Fibroblast of mammary gland (primary cell): ENCODE data around the gene SUMO3.

Source experiments
- DNase-seq: peaks from one replicate; pipeline ENCODE4 v3.0.0-alpha.2; 2010; ENCODE audit warnings: low read depth
- H3K4me3 ChIP-seq: 2 replicates; pipeline ENCODE4 v1.5.1; 2011; ENCODE audit warnings: low read depth, mild to moderate bottlenecking, low read length, moderate library complexity; ENCODE audit not compliant: control insufficient read depth
- TF ChIP-seq, protein P1 (sequence below): conservative IDR thresholded peaks from 2 replicates; pipeline ENCODE4 v1.5.1; 2011; ENCODE audit warnings: low read depth, low read length, inconsistent platforms; ENCODE audit not compliant: control insufficient read depth, insufficient read depth

SUMO3 gene

DNA sequence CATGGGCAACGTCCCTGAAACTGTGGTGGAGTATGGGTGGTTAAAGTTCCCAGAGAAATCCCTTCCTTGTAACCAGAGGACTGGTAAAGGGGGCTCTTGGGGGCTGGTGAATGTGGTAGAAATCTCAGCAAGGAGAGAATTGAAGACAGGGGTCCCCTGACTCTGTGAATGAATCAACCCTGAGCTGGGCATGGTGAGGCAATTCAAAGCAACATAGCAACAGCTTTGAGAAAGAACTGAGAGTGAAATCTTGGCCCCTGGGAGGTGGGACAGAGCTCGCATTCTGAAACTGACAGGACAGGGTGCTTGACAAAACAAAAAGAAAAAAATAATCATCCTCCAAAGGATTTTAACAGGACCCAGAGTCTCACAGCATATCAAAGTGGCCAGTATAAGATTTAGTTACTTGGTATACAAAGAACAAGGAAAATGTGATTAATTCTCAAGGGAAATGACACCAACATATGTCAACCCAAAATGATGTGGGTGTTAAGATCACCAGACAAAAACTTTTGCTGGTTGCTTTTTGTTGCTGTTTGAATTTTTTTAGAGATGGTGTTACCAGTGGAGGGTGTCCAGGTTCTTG lies 11.7 kb upstream of the SUMO3 start:
- no peak overlapping the region for H3K4me3 ChIP-seq
- DNase-seq, result no peak
- TF ChIP-seq, protein P1, sequence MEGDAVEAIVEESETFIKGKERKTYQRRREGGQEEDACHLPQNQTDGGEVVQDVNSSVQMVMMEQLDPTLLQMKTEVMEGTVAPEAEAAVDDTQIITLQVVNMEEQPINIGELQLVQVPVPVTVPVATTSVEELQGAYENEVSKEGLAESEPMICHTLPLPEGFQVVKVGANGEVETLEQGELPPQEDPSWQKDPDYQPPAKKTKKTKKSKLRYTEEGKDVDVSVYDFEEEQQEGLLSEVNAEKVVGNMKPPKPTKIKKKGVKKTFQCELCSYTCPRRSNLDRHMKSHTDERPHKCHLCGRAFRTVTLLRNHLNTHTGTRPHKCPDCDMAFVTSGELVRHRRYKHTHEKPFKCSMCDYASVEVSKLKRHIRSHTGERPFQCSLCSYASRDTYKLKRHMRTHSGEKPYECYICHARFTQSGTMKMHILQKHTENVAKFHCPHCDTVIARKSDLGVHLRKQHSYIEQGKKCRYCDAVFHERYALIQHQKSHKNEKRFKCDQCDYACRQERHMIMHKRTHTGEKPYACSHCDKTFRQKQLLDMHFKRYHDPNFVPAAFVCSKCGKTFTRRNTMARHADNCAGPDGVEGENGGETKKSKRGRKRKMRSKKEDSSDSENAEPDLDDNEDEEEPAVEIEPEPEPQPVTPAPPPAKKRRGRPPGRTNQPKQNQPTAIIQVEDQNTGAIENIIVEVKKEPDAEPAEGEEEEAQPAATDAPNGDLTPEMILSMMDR, result no peak

DNA sequence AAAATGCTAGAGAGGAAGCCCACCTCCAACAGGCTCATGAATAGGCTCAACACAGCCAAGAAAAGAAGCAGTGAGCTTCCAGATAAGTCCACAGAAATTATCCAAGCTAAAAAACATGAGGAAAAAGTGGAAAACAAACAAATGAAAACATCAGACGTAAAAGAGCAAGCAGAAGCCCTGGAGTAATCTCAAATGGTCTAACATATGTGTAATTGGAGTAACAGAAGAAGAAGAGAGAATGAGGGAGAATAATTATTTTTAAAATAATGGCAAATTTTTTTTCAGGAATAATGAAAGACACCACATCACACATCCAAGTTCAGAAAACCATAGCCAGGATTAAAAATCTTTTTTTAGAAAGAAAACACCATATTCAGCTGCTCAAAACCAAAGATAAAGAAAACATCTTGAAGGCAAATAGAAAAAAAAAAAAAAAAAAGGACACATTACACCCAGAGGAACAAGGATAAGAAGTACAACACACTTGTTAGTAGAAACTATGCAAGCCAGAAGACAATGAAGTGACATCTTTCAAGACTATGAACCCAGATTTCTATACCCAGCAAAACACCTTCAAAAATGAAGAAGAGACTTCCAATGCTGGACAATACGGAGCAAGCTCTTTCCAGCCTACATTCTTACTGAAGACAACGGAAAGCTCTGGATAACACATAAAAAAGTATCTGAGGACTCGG lies 10.6 kb upstream of the SUMO3 start:
- DNase-seq, result no peak
- H3K4me3 ChIP-seq, result no peak overlapping the region
- TF ChIP-seq, protein P1, result no peak

DNA sequence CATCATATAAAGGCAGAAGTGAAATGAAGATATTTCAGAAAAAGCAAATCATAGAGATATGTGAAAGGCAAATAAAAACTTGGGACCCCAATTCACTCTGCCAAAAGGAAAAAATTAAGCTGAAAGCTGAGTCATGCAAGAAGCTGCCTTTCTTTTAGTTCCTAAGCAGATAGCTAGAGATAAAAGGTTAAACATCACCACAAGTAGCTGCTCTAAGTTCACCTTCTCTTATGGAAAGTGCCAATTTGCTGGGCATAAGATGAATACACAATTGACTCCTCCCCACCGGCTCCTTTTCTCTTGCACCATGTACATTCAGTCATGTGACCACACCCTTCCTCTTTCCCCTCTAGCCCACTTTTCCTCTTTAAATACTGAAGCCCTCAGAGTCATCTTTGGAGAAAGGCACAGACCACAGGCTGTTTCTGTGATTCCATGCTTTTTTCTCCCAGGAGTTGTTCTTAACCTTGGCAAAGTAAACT lies 5.4 kb upstream of the SUMO3 start:
- no peak for DNase-seq
- TF ChIP-seq, protein P1, result no peak
- no peak overlapping the region for H3K4me3 ChIP-seq

DNA sequence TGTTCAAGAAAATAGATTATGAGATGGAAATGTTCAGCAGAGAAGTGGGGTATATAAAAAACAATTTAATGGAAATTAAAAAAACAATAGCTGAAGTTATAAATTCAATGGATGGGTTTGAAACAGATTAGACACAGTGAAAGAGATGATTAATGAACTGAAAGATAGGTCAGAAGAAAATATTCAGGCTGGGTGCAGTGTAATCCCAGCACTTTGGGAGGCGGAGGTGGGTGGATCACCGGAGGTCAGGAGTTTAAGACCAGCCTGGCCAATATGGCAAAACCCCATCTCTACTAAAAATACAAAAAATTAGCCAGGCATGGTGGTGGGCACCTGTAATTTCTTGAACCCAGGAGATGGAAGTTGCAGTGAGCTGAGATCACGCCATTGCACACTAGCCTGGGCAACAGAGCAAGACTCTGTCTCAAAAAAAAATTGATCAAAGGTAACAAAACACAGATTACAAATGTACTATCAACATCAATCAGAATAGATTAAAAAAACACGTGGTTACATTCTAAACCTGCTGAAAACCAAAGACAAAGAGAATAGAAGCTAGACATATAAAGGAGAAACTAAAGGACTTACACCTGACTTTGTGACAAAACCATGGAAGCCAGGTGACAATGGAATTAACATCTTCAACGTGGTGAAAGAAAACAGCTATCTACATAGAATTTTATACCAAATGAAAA lies 4.8 kb upstream of the SUMO3 start:
- DNase-seq, result no peak
- TF ChIP-seq, protein P1, result no peak
- H3K4me3 ChIP-seq, result no peak overlapping the region

DNA sequence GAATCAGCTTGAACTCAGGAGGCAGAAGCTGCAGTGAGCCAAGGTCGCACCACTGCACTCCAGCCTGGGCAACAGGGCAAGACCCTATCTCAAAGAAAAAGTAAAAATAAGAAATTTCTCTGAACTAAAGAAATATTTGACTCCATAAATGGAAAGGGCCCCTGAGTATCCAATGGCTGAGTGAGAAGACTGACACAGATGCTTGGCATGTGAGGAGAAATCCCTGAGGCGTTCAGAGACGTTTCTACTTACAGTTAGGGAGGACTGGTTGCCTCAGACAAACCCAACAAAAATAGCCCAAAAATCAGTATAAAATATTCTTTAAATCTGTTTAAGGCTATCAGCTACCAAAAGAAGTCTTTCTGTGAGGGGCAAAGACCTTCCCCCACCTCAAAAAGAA lies 3.0 kb upstream of the SUMO3 start:
- DNase-seq, result peak; percentile 38
- TF ChIP-seq, protein P1, result no peak
- no peak overlapping the region for H3K4me3 ChIP-seq

DNA sequence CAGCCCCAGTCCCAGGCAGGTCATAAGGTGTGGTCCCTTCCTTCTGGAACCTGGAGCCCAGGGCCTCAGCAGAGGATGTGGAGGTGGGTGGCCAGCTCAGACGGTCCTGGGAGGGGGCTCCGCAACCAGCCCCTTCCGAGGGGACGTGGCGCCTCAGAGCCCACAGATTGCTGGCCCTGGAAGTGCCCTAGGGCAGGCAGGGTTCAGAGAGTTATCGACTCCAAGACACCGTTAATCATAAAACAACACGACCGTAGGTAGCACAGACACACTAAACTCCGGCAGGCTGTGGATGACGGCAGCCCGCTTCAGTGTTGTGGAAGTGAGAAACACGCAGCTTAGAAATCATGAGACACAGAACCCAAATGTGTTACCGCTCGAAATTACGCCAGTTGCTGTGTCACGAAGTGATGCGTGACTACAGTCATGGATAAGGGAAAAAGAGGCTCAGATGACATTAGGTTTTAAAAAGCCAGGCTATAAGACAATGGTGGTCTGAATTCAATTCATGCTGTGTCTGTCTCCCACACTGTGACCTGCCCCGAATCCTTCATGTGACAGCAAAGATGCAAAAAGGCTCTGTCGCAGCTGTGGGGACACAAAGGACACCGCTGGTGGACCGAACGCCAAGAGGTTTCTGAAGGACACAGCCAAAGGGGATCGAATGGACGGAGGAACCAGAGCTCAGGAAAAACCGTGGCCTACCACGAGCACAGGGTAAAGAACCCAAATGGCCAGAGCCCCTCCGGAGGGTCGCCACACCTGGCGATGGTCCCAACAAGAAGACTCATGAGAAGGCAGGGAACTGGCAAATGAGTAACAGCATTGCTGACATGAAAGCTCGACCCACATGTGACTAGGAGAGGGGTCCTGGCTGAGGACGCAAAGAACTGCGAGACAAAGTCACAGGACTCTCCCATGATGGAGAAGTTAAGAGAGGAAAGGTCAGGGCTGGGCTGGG lies 1.7 kb upstream of the SUMO3 start:
- TF ChIP-seq, protein P1, result no peak
- H3K4me3 ChIP-seq, result no peak overlapping the region
- DNase-seq, result no peak
